Gastroesophageal sphincter (tissue), 3 donors: ENCODE measurements around the gene MLST8.

Experiments used
- POLR2A ChIP-seq, 2 donors: fragments of 450-650 bp; IDR thresholded peaks; one replicate each; pipeline ENCODE4 v1.6.1; 2017; ENCODE audit warnings: antibody characterized with exemption in 2 of 2, mild to moderate bottlenecking in 2 of 2, moderate library complexity in 1 of 2
- TF ChIP-seq, protein P1 (sequence below), 4 experiments: fragments of 200-600 bp in 2 of 4; fragments of 450-650 bp in 2 of 4; sonication (generic) in 1 of 4; IDR thresholded peaks; one replicate each; pipeline ENCODE4 v1.5.1; 2017 to 2019; ENCODE audit warnings: antibody characterized with exemption in 4 of 4, mild to moderate bottlenecking in 2 of 4, moderate library complexity in 2 of 4

DNA sequence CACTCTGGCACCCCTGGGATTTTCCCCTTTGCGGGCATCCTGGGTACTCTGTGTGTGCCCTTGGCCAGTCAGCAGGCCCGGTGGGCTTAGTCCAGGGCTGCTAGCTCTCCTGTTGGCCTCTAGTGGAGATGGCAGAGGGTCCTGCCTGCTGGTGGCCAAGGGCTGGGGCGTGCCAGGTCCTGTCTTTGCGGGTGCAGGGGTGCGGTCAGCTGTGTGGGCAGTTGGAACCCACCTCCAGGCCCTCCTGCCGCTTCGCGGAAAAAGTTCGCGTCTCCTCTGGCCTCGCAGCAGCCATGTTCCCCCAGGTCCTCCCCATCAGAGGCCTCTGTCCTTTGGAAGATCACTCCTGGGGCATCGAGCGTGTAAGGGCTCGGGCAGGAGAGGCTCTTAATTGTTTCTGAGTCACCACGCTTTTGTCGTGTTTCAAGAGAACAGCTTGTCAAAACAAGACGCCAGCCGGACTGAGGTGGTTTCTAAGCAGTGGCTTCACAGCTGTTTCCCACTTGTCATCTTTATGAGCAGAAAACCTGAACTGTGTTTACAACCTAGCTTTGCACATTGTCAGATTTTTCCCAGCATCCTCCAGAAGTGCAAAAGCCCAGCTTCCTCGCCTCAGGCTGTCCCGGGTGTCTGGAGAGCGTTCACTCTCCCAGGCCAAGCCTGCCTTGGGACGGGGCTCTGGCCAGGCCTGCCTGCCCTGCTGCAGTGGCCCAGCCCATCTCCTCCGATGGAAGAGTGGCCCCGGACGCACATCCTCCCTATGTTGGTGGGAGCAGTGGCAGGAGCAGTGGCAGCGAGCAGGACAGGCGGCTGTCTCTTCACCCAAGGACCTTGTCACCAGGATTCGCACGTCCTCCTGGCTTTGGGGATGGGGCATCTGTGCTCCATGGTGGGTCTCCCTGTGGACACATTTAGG is 26.0 kb downstream of the MLST8 start:
- TF ChIP-seq, protein P1, sequence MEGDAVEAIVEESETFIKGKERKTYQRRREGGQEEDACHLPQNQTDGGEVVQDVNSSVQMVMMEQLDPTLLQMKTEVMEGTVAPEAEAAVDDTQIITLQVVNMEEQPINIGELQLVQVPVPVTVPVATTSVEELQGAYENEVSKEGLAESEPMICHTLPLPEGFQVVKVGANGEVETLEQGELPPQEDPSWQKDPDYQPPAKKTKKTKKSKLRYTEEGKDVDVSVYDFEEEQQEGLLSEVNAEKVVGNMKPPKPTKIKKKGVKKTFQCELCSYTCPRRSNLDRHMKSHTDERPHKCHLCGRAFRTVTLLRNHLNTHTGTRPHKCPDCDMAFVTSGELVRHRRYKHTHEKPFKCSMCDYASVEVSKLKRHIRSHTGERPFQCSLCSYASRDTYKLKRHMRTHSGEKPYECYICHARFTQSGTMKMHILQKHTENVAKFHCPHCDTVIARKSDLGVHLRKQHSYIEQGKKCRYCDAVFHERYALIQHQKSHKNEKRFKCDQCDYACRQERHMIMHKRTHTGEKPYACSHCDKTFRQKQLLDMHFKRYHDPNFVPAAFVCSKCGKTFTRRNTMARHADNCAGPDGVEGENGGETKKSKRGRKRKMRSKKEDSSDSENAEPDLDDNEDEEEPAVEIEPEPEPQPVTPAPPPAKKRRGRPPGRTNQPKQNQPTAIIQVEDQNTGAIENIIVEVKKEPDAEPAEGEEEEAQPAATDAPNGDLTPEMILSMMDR (IDR thresholded peaks at IDR 0.05): no peak
- no peak for TF ChIP-seq POLR2A (IDR thresholded peaks at IDR 0.05)
